MM.1S (cell line): ENCODE results near the gene ZGPAT.

Source experiments
- CTCF ChIP-seq: fragments of 300-600 bp; sonication (generic); IDR thresholded peaks from 2 replicates; pipeline ENCODE4 v1.5.1; 2016; ENCODE audit warnings: antibody characterized with exemption, low read length, mixed read lengths
- EZH2 ChIP-seq: fragments of 300-600 bp; sonication (generic); optimal IDR thresholded peaks from 2 replicates; pipeline ENCODE3; 2017; ENCODE audit warnings: low read depth, mild to moderate bottlenecking, antibody characterized with exemption, low read length, mixed read lengths
- EZH2phosphoT487 ChIP-seq: fragments of 300-600 bp; sonication (generic); IDR thresholded peaks from 2 replicates; pipeline ENCODE4 v1.6.1; 2018; ENCODE audit warnings: antibody characterized with exemption, low read length

- TF ChIP-seq CTCF = no peak
- TF ChIP-seq EZH2 = no peak
- TF ChIP-seq EZH2phosphoT487 = no peak
Observed at GRCh38 chr20:63697357-63697867, 10.4 kb upstream of the ZGPAT start.
